ENCODE measurements around the gene RAD54L.
A peak's percentile ranks its signal among the peaks of the same experiment; 100 is the strongest.

The RAD54L gene

GRCh38 chr1:46284597-46285564 lies 37.3 kb downstream of the RAD54L start:
- H3K27ac Mint-ChIP-seq, result peak overlapping the region; percentile 5
- H3K9me3 Mint-ChIP-seq, result no peaks in the 10 kb centered on the region
- H3K4me1 Mint-ChIP-seq, result no peaks in the 10 kb centered on the region
- no peak overlapping the region for H3K4me3 Mint-ChIP-seq
- H3K36me3 Mint-ChIP-seq, result peaks cover 16% of the 10 kb centered on the region
- ATAC-seq (ENCODE audit: low read depth) (no peak), DNase-seq (ENCODE audit: low spot score in 2 of 2) (no peak)
- H3K27me3 Mint-ChIP-seq, result no peaks in the 10 kb centered on the region

DNA sequence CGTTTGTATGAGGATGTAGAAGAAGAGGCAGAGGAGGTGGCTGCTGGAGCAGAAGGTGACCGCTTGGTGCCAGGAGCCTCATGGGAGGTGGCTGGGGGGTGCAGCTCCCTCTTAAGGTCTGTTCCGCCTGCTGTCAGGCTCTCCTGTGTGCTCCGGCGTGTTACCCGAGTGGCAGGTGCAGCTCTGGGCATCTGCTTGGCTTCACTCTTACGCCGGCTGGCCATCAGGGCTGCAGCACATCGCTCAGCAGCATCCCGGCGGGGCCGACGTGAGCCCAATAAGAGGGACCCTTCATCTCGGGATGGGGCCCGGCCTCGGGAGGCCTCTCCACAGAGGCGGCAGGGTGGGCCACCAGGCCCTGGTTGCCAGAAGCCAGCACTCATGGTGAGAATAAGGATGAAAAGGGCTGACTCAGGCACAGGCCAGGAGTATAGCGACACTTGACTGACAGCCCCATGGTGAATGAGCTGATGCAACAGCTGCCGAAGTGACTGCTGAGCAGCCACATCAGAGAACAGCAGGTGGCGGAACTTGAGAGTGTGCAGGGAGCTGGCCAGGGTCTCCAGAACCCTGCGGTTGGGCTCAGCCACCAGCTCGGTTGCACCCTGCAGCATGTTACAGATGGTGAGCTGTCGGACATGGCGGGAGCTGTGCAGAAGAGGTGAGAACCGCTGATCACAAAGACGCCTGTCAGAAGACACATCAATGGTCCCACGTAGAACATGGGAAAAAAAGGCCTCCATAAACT lies 38.3 kb downstream of the RAD54L start:
- H3K27me3 Mint-ChIP-seq, result no peaks in the 10 kb centered on the region
- H3K36me3 Mint-ChIP-seq, result peaks cover 14% of the 10 kb centered on the region
- no peak overlapping the region for H3K4me3 Mint-ChIP-seq
- no peaks in the 10 kb centered on the region for H3K4me1 Mint-ChIP-seq
- H3K9me3 Mint-ChIP-seq, result no peaks in the 10 kb centered on the region
- DNase-seq (ENCODE audit: low spot score in 2 of 2) (no peak), ATAC-seq (ENCODE audit: low read depth) (no peak)
- H3K27ac Mint-ChIP-seq, result no peak overlapping the region

- Mint-ChIP-seq H3K4me3 (no peak overlapping the region), H3K27ac (no peak overlapping the region), H3K27me3 (no peaks in the 10 kb centered on the region), H3K4me1 (no peaks in the 10 kb centered on the region), H3K36me3 (peaks cover 8% of the 10 kb centered on the region), H3K9me3 (no peaks in the 10 kb centered on the region)
- DNase-seq (ENCODE audit: low spot score in 2 of 2) (no peak), ATAC-seq (ENCODE audit: low read depth) (no peak)
Observed at GRCh38 chr1:46288485-46289133, 41.0 kb downstream of the RAD54L start.

- Mint-ChIP-seq H3K4me1 (no peaks in the 10 kb centered on the region), H3K4me3 (no peak overlapping the region), H3K9me3 (no peaks in the 10 kb centered on the region), H3K36me3 (peaks cover 6% of the 10 kb centered on the region), H3K27ac (no peak overlapping the region), H3K27me3 (no peaks in the 10 kb centered on the region)
- ATAC-seq (ENCODE audit: low read depth), result no peak
- no peak for DNase-seq (ENCODE audit: low spot score in 2 of 2)
Observed at GRCh38 chr1:46289134-46289494, 41.6 kb downstream of the RAD54L start.

- H3K27ac Mint-ChIP-seq, result no peak overlapping the region
- no peaks in the 10 kb centered on the region for H3K27me3 Mint-ChIP-seq
- no peaks in the 10 kb centered on the region for H3K9me3 Mint-ChIP-seq
- H3K36me3 Mint-ChIP-seq, result peaks cover 7% of the 10 kb centered on the region
- H3K4me1 Mint-ChIP-seq, result no peaks in the 10 kb centered on the region
- DNase-seq (ENCODE audit: low spot score in 2 of 2), result no peak
- ATAC-seq (ENCODE audit: low read depth), result no peak
- no peak overlapping the region for H3K4me3 Mint-ChIP-seq
Observed at GRCh38 chr1:46289976-46290375, 42.4 kb downstream of the RAD54L start.

DNA sequence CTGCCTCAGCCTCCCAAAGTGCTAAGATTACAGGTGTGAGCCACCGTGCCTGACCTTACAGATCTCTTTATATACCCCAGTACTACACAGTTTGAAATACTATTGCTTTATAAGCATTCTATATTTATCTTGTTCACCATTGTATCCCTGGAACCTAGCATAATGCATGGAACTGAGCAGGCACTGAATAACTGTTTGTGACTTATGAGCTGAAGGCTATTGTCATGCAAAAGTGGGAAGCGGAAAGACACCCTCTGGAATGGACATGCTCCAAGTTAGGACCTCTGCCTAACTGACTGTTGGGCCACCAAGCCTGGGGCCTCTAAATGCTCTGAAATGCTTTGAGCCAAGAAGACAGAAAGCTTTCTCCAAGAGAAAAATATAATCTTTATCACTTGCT lies 47.7 kb downstream of the RAD54L start:
- peaks cover 16% of the 10 kb centered on the region for H3K36me3 Mint-ChIP-seq

GRCh38 chr1:46298387-46298786 lies 50.8 kb downstream of the RAD54L start:
- no peak overlapping the region for H3K4me3 Mint-ChIP-seq
- ATAC-seq (ENCODE audit: low read depth), result no peak
- DNase-seq (ENCODE audit: low spot score in 2 of 2), result no peak
- peaks cover 22% of the 10 kb centered on the region for H3K4me1 Mint-ChIP-seq
- no peak overlapping the region for H3K27ac Mint-ChIP-seq
- H3K9me3 Mint-ChIP-seq, result no peaks in the 10 kb centered on the region
- H3K27me3 Mint-ChIP-seq, result no peaks in the 10 kb centered on the region
- peaks cover 16% of the 10 kb centered on the region for H3K36me3 Mint-ChIP-seq

More for the DNA sequence above, 47.7 kb downstream of the RAD54L start:
- Mint-ChIP-seq H3K4me1 (peaks cover 4% of the 10 kb centered on the region), H3K27me3 (no peaks in the 10 kb centered on the region), H3K4me3 (no peak overlapping the region), H3K9me3 (no peaks in the 10 kb centered on the region), H3K27ac (peak overlapping the region; percentile 8)
- ATAC-seq (ENCODE audit: low read depth) (no peak), DNase-seq (ENCODE audit: low spot score in 2 of 2) (no peak)

DNA sequence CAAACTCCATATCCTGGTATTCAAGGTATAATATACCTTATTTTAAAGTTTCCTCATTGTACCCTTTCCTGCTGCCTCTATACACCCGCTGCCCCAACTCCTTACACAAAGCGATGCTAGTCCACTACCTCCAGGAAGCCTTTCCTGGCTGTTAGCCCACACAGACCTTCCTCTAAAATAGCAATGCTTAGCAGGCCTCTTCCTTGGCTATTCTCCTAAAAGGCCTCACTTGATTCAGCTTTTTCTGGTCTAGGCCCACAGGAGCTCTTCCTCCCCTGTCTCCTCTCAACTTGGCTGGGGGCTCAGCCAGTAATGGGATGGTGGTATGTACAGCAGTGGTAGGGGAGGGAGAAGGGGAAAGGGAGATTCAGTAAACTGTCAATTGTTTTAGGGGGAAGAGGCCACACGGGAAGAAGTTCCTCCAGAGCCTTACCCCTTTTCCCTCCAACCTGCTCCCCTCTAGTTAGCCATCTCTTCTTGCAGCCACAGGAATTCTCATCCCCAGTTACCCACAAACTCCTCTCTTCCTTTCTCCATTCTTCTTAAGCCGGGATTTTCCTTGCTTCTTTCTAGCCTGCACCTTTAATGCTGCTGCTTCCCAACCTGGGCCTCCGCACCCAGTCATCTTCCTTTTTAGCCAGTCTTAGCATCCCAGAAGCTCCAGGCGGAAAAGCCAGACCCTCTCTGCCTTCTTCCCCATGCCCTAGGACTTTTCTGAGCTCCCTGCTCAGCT lies 53.3 kb downstream of the RAD54L start:
- H3K36me3 Mint-ChIP-seq, result peaks cover 16% of the 10 kb centered on the region
- no peaks in the 10 kb centered on the region for H3K27me3 Mint-ChIP-seq
- peak overlapping the region; percentile 23 for H3K27ac Mint-ChIP-seq
- no peak for DNase-seq (ENCODE audit: low spot score in 2 of 2)
- no peak for ATAC-seq (ENCODE audit: low read depth)
- H3K9me3 Mint-ChIP-seq, result no peaks in the 10 kb centered on the region
- H3K4me3 Mint-ChIP-seq, result peak overlapping the region; percentile 91
- peaks cover 27% of the 10 kb centered on the region for H3K4me1 Mint-ChIP-seq

- H3K27ac Mint-ChIP-seq, result peak overlapping the region; percentile 96
- H3K36me3 Mint-ChIP-seq, result peaks cover 16% of the 10 kb centered on the region
- H3K27me3 Mint-ChIP-seq, result no peaks in the 10 kb centered on the region
- no peaks in the 10 kb centered on the region for H3K9me3 Mint-ChIP-seq
- DNase-seq (ENCODE audit: low spot score in 2 of 2), result no peak
- no peak for ATAC-seq (ENCODE audit: low read depth)
- peak overlapping the region; percentile 91 for H3K4me3 Mint-ChIP-seq
- H3K4me1 Mint-ChIP-seq, result peaks cover 27% of the 10 kb centered on the region
Observed at GRCh38 chr1:46301406-46301807, 53.8 kb downstream of the RAD54L start.

- Mint-ChIP-seq H3K27me3 (no peaks in the 10 kb centered on the region), H3K9me3 (no peaks in the 10 kb centered on the region), H3K4me3 (peak overlapping the region; percentile 91), H3K36me3 (peaks cover 10% of the 10 kb centered on the region), H3K4me1 (peaks cover 27% of the 10 kb centered on the region), H3K27ac (peak overlapping the region; percentile 96)
- DNase-seq (ENCODE audit: low spot score in 2 of 2) (peak; percentile 58 to 70), ATAC-seq (ENCODE audit: low read depth) (peak; percentile 43)
Observed at GRCh38 chr1:46301808-46302640, 54.5 kb downstream of the RAD54L start.

DNA sequence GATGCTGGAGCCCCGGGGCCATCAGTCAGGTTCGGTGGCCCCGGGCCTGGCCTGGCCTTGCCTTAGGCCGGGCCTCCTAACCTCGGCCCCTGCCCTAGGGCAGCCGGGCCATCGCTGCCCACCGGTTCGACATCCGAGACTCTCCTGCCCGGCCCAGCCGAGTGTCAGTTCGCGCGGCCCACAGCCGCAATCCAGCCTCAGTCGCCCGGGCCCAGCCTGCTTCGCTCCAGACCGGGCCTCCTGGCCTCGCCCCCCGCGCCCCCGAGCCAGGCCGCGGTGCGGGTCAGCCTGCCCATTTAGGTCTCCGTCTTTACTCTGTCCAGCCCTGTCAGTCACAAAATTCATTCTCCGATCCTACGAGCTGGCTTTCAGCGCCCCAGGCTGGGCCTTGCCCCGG lies 55.1 kb downstream of the RAD54L start:
- peaks cover 6% of the 10 kb centered on the region for H3K36me3 Mint-ChIP-seq
- H3K27ac Mint-ChIP-seq, result peak overlapping the region; percentile 96
- H3K9me3 Mint-ChIP-seq, result no peaks in the 10 kb centered on the region
- ATAC-seq (ENCODE audit: low read depth) (peak; percentile 6), DNase-seq (ENCODE audit: low spot score in 2 of 2) (peak in 1 of 2 donors; percentile 61)
- peak overlapping the region; percentile 91 for H3K4me3 Mint-ChIP-seq
- H3K4me1 Mint-ChIP-seq, result peaks cover 32% of the 10 kb centered on the region
- no peaks in the 10 kb centered on the region for H3K27me3 Mint-ChIP-seq

DNA sequence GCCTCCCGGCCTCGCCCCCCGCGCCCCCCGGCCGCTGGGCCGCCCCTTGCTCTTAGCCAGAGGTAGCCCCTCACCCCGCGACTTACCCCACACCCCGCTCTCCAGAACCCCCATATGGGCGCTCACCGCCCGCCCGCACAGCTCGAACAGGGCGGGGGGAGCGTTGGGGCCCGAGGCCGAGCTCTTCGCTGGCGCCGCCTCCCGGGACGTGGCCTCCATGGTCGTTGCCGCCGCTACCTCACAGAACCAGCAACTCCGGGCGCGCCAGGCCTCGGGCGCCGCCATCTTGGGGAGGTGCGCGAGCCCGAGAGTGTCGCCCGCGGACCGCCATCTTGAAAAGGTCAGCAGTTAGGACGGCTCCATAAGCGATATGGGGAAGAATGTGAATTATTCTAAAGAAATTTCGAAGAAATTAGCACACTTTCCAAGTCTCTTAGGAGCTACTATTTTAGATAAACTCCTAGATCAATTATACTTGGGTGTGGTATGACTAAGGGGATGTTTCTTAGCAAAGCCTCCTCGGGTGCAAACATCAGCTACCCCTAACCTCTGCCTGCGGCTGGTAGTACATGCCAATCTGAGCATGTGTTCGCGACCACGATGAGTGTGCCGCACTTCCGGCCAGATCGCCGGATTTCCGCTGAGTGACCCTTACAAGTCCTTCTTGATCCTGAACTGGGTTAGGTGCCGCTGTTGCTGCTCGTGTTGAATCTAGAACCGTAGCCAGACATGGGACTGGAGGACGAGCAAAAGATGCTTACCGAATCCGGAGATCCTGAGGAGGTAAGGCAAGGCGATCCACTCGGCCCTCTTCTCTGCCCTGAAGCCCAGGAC lies 55.7 kb downstream of the RAD54L start, which contains the start of the genes LRRC41 and UQCRH:
LRRC41 (minus strand) TSS at position 579 of the 834 bp plus-strand sequence; CDS start at position 285, 294 bp downstream.
UQCRH (plus strand) TSS at position 661 of the 834 bp plus-strand sequence; CDS start at position 730, 69 bp downstream.
- H3K27me3 Mint-ChIP-seq, result no peaks in the 10 kb centered on the region
- H3K9me3 Mint-ChIP-seq, result no peaks in the 10 kb centered on the region
- ATAC-seq (ENCODE audit: low read depth) (peak; percentile 85), DNase-seq (ENCODE audit: low spot score in 2 of 2) (peak; percentile 93 to 97)
- peak within 1 kb of the TSS; percentile 96 for H3K27ac Mint-ChIP-seq
- peaks cover 36% of the 10 kb centered on the region for H3K4me1 Mint-ChIP-seq
- H3K36me3 Mint-ChIP-seq, result peaks cover 5% of the 10 kb centered on the region
- peak within 1 kb of the TSS; percentile 91 for H3K4me3 Mint-ChIP-seq

Measured in memory B cell (primary cell).